ENCODE measurements around the gene PERM1.
"Not testable (repeated sequence)": the region's sequence is repeated elsewhere in the genome, so short reads cannot be mapped to it uniquely, and the experiment has no call there.

DNA sequence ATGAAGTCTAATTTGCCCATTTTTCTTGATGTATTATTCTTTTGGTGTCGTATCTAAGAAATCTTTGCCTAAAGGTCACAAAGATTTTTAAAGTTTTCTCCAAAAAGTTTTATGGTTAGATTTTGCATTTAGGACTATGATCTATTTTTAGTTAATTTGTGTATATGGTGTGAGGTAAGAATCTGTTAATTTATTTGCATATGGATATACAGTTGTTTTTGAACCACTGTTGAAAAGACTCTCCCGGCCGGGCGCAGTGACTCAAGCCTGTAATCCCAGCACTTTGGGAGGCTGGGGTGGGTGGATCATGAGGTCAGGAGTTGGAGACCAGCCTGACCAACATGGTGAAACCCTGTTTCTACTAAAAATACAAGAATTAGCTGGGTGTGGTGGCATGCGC lies 6.2 kb upstream of the PERM1 start:
- TF ChIP-seq, protein P1, sequence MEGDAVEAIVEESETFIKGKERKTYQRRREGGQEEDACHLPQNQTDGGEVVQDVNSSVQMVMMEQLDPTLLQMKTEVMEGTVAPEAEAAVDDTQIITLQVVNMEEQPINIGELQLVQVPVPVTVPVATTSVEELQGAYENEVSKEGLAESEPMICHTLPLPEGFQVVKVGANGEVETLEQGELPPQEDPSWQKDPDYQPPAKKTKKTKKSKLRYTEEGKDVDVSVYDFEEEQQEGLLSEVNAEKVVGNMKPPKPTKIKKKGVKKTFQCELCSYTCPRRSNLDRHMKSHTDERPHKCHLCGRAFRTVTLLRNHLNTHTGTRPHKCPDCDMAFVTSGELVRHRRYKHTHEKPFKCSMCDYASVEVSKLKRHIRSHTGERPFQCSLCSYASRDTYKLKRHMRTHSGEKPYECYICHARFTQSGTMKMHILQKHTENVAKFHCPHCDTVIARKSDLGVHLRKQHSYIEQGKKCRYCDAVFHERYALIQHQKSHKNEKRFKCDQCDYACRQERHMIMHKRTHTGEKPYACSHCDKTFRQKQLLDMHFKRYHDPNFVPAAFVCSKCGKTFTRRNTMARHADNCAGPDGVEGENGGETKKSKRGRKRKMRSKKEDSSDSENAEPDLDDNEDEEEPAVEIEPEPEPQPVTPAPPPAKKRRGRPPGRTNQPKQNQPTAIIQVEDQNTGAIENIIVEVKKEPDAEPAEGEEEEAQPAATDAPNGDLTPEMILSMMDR (optimal IDR thresholded peaks at IDR 0.05 in 1 of 3, IDR thresholded peaks at IDR 0.05 in 1 of 3, conservative IDR thresholded peaks at IDR 0.05 in 1 of 3; ENCODE audit: extremely low read depth in 1 of 3, insufficient read depth in 2 of 3, low read length in 3 of 3) = not testable (repeated sequence)
- not testable (repeated sequence) for TF ChIP-seq EZH2 (IDR thresholded peaks at IDR 0.05; ENCODE audit: low read length)

Measured in keratinocyte (primary cell).